ENCODE results near the gene CIT.

GRCh38 chr12:119644930-119645329, 232.2 kb downstream of the CIT start:
- no peak for TF ChIP-seq CTCF (conservative IDR thresholded peaks at IDR 0.05; ENCODE audit: low read depth, low read length)
- no peak for TF ChIP-seq EZH2 (IDR thresholded peaks at IDR 0.05; ENCODE audit: low read length, unreplicated experiment)
- no peak for TF ChIP-seq EZH2phosphoT487 (IDR thresholded peaks at IDR 0.05; ENCODE audit: borderline replicate concordance, low read length)
